GM18951 (cell line): Measurements from ENCODE around the gene ZNF423.

Source experiments
- POLR2A ChIP-seq: IDR thresholded peaks from 4 replicates; pipeline ENCODE4 v1.6.1; 2011; ENCODE audit warnings: mild to moderate bottlenecking; ENCODE audit not compliant: insufficient read length, insufficient read depth; ENCODE audit errors: extremely low read depth
- in situ Hi-C: fragments of 300-500 bp; cut with MboI; formaldehyde crosslinking; loops from one replicate; pipeline ENCODE4 v1.12.0; 2022; ENCODE audit warnings: low sequenced_read_pairs, mixed read lengths, inconsistent platforms; ENCODE audit not compliant: unreplicated experiment

Gene ZNF423

GRCh38 chr16:49542391-49542891 is 313.5 kb downstream of the ZNF423 start:
- in situ Hi-C loops, result no loop called here

GRCh38 chr16:49540836-49541235 is 315.1 kb downstream of the ZNF423 start:
- no peak for TF ChIP-seq POLR2A
- in situ Hi-C loops, result no loop called here

More at GRCh38 chr16:49542391-49542891, 313.5 kb downstream of the ZNF423 start:
- TF ChIP-seq POLR2A, result no peak

- in situ Hi-C loops, result no loop called here
- no peak for TF ChIP-seq POLR2A
Measured at GRCh38 chr16:49539758-49540157, 316.2 kb downstream of the ZNF423 start.

- in situ Hi-C loops, result no loop called here
- TF ChIP-seq POLR2A, result no peak
Measured at GRCh38 chr16:49537924-49538459, 317.9 kb downstream of the ZNF423 start.

- TF ChIP-seq POLR2A, result no peak
- in situ Hi-C loops, result no loop called here
Measured at GRCh38 chr16:49534901-49535610, 320.9 kb downstream of the ZNF423 start.

GRCh38 chr16:49533422-49533821 is 322.5 kb downstream of the ZNF423 start:
- TF ChIP-seq POLR2A, result no peak
- in situ Hi-C loops, result no loop called here

GRCh38 chr16:49532873-49533272 is 323.0 kb downstream of the ZNF423 start:
- TF ChIP-seq POLR2A, result no peak
- in situ Hi-C loops, result no loop called here

GRCh38 chr16:49531931-49532840 is 323.7 kb downstream of the ZNF423 start:
- no peak for TF ChIP-seq POLR2A
- in situ Hi-C loops, result no loop called here

- no peak for TF ChIP-seq POLR2A
- in situ Hi-C loops, result no loop called here
Measured at GRCh38 chr16:49531425-49531824, 324.5 kb downstream of the ZNF423 start.

GRCh38 chr16:49530427-49530970 is 325.4 kb downstream of the ZNF423 start:
- in situ Hi-C loops, result no loop called here

GRCh38 chr16:49529411-49530045 is 326.4 kb downstream of the ZNF423 start:
- in situ Hi-C loops, result no loop called here
- TF ChIP-seq POLR2A, result no peak

More at GRCh38 chr16:49530427-49530970, 325.4 kb downstream of the ZNF423 start:
- TF ChIP-seq POLR2A, result no peak

- in situ Hi-C loops, result no loop called here
Measured at GRCh38 chr16:49528866-49529288, 327.0 kb downstream of the ZNF423 start.

More at GRCh38 chr16:49528866-49529288, 327.0 kb downstream of the ZNF423 start:
- no peak for TF ChIP-seq POLR2A
